ENCODE measurements around the gene RARRES1. TPM values are rescaled to one million over a fixed set of nuclear protein-coding genes. Genes with fewer than 3 reads are reported as not detected.

RARRES1 gene
- total RNA-seq, 1 experiment from 2014 or later, result 0.73 TPM

DNA sequence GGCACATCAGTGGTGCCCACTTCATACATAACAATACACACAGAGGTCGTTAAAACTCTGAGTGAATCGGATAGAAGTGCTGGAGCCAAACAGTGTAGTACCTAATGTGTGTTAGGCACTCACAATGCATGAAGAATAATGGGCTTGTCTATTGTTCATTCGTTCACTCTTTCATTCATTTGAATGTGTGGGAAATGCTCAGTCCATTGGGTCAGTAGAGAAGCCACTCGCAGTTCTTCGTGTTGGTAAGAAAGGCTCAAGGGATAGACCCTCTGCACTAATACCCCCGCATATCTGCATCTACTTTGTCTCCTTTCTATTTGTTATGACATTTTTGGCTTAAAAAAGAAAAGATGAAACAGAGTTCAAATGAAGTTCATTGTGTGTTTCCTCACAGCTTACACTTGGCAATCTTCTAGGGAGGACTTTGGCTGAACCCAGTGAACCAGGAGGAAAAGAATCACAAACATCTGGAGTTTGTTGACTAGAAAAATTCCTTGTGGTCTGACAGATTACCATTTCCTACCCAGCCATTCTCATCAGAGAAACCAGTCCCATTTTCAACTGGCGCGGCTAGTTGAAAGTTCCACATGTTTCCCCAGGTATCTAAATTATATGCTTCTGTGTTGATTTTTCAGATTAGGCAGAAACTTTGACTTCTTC is 36.8 kb upstream of the RARRES1 start:
- Histone ChIP-seq H3K9ac (ENCODE audit: low read length) (peak overlapping the region; percentile 96), H3F3A (ENCODE audit: low read length, unreplicated experiment) (peaks cover 7% of the 10 kb centered on the region), H3K9me2 (replicated peaks; ENCODE audit: low read length) (no peaks in the 10 kb centered on the region), H3K79me2 (ENCODE audit: low read length) (no peaks in the 10 kb centered on the region), H3K36me3 (ENCODE audit: low read depth, low read length) (no peaks in the 10 kb centered on the region), H3K4me1 (ENCODE audit: insufficient read depth, low read length) (peaks cover 86% of the 10 kb centered on the region), H3K27ac (ENCODE audit: low read length) (peak overlapping the region; percentile 100), H3K4me2 (ENCODE audit: low read length) (peak overlapping the region; percentile 48), H4K20me1 (ENCODE audit: low read length) (no peaks in the 10 kb centered on the region), H3K27me3 (ENCODE audit: low read length) (no peaks in the 10 kb centered on the region), H3K9me3 (ENCODE audit: low read length) (no peaks in the 10 kb centered on the region), H3K4me3 (ENCODE audit: low read length) (no peak overlapping the region), H2AFZ (ENCODE audit: low read length) (no peak overlapping the region)
- TF ChIP-seq EZH2 (IDR thresholded peaks at IDR 0.05; ENCODE audit: low read length, unreplicated experiment) (no peak), EZH2phosphoT487 (IDR thresholded peaks at IDR 0.05; ENCODE audit: borderline replicate concordance, low read length) (no peak)
- TF ChIP-seq, protein P1, sequence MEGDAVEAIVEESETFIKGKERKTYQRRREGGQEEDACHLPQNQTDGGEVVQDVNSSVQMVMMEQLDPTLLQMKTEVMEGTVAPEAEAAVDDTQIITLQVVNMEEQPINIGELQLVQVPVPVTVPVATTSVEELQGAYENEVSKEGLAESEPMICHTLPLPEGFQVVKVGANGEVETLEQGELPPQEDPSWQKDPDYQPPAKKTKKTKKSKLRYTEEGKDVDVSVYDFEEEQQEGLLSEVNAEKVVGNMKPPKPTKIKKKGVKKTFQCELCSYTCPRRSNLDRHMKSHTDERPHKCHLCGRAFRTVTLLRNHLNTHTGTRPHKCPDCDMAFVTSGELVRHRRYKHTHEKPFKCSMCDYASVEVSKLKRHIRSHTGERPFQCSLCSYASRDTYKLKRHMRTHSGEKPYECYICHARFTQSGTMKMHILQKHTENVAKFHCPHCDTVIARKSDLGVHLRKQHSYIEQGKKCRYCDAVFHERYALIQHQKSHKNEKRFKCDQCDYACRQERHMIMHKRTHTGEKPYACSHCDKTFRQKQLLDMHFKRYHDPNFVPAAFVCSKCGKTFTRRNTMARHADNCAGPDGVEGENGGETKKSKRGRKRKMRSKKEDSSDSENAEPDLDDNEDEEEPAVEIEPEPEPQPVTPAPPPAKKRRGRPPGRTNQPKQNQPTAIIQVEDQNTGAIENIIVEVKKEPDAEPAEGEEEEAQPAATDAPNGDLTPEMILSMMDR (conservative IDR thresholded peaks at IDR 0.05; ENCODE audit: low read depth, low read length), result no peak
- peak; percentile 85 for DNase-seq
- no TSS peak for BruUV-seq (replicated peaks)
- ChIA-PET POLR2A (ENCODE audit: unreplicated experiment) (no interaction called here), CTCF (interaction anchor here (0.7 kb wide), 1 partner anchor 908 kb away, joined by 4 read pairs; no protein-coding TSS in a partner anchor)
- peak; percentile 23; the same call in 1 of the 2 replicates for ATAC-seq
- intact Hi-C loops (cut with micrococcal nuclease), result no loop called here

- peaks cover 7% of the 10 kb centered on the region for H3F3A ChIP-seq (ENCODE audit: low read length, unreplicated experiment)
- TF ChIP-seq EZH2 (IDR thresholded peaks at IDR 0.05; ENCODE audit: low read length, unreplicated experiment) (no peak), EZH2phosphoT487 (IDR thresholded peaks at IDR 0.05; ENCODE audit: borderline replicate concordance, low read length) (no peak)
- TF ChIP-seq, protein P1 (conservative IDR thresholded peaks at IDR 0.05; ENCODE audit: low read depth, low read length), result no peak
- H4K20me1 ChIP-seq (ENCODE audit: low read length), result no peaks in the 10 kb centered on the region
- no peak overlapping the region for H2AFZ ChIP-seq (ENCODE audit: low read length)
- ATAC-seq, result 0 out of 2 replicates have a peak, but pooled peaks have one; percentile 24
- H3K4me3 ChIP-seq (ENCODE audit: low read length), result no peak overlapping the region
- peak overlapping the region; percentile 96 for H3K9ac ChIP-seq (ENCODE audit: low read length)
- peaks cover 86% of the 10 kb centered on the region for H3K4me1 ChIP-seq (ENCODE audit: insufficient read depth, low read length)
- peak; percentile 65 for DNase-seq
- peak overlapping the region; percentile 48 for H3K4me2 ChIP-seq (ENCODE audit: low read length)
- H3K9me3 ChIP-seq (ENCODE audit: low read length), result no peaks in the 10 kb centered on the region
- H3K9me2 ChIP-seq (replicated peaks; ENCODE audit: low read length), result no peaks in the 10 kb centered on the region
- BruUV-seq (replicated peaks), result no TSS peak
- H3K79me2 ChIP-seq (ENCODE audit: low read length), result no peaks in the 10 kb centered on the region
- no peaks in the 10 kb centered on the region for H3K27me3 ChIP-seq (ENCODE audit: low read length)
- ChIA-PET POLR2A (ENCODE audit: unreplicated experiment) (interaction anchor here (0.6 kb wide), 1 partner anchor 40 kb away, joined by 12 read pairs; no protein-coding TSS in a partner anchor), CTCF (no interaction called here)
- H3K27ac ChIP-seq (ENCODE audit: low read length), result peak overlapping the region; percentile 100
- intact Hi-C loops (cut with micrococcal nuclease), result no loop called here
- no peaks in the 10 kb centered on the region for H3K36me3 ChIP-seq (ENCODE audit: low read depth, low read length)
Measured at GRCh38 chr3:158768361-158768787, 36.1 kb upstream of the RARRES1 start.

DNA sequence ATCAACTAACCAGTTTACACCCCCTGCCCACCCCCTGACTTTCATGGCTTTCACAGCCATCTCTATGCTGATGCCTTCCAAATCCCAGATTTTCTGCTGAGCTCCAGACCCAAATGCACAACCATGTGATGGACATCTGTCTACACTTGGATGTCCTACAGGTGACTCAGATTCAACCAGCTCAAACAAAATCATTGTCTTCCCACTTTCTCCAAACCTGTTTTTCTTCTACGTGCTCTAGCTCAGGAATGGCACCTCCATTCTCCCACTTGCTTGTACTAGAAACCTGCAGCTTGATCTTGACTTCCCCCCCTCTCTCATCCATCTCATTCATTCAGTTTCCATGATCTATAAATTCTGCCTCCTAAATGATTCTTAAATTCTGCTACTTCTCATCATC is 34.1 kb upstream of the RARRES1 start:
- Histone ChIP-seq H3K9ac (ENCODE audit: low read length) (peak overlapping the region; percentile 61), H3K9me2 (replicated peaks; ENCODE audit: low read length) (no peaks in the 10 kb centered on the region), H3K4me1 (ENCODE audit: insufficient read depth, low read length) (peaks cover 77% of the 10 kb centered on the region), H3K9me3 (ENCODE audit: low read length) (no peaks in the 10 kb centered on the region), H3F3A (ENCODE audit: low read length, unreplicated experiment) (peaks cover 7% of the 10 kb centered on the region), H3K4me3 (ENCODE audit: low read length) (no peak overlapping the region), H3K36me3 (ENCODE audit: low read depth, low read length) (no peaks in the 10 kb centered on the region), H3K79me2 (ENCODE audit: low read length) (no peaks in the 10 kb centered on the region), H3K27me3 (ENCODE audit: low read length) (no peaks in the 10 kb centered on the region), H3K27ac (ENCODE audit: low read length) (peak overlapping the region; percentile 100), H2AFZ (ENCODE audit: low read length) (no peak overlapping the region), H4K20me1 (ENCODE audit: low read length) (no peaks in the 10 kb centered on the region), H3K4me2 (ENCODE audit: low read length) (peak overlapping the region; percentile 15; the same call in 1 of the 2 replicates)
- ATAC-seq, result peak; percentile 44
- CTCF ChIA-PET, result interaction anchor here (0.6 kb wide), 1 partner anchor 23 kb away, joined by 16 read pairs; no protein-coding TSS in a partner anchor
- peak; percentile 88 for DNase-seq
- no peak for TF ChIP-seq EZH2 (IDR thresholded peaks at IDR 0.05; ENCODE audit: low read length, unreplicated experiment)
- TF ChIP-seq, protein P1 (conservative IDR thresholded peaks at IDR 0.05; ENCODE audit: low read depth, low read length), result no peak
- no peak for TF ChIP-seq EZH2phosphoT487 (IDR thresholded peaks at IDR 0.05; ENCODE audit: borderline replicate concordance, low read length)
- POLR2A ChIA-PET (ENCODE audit: unreplicated experiment), result no interaction called here
- intact Hi-C loops (cut with micrococcal nuclease), result no loop called here
- no TSS peak for BruUV-seq (replicated peaks)

Measured in PC-3 (cell line).